NT2/D1 (cell line): Measurements from ENCODE around the gene MCOLN3.

Experiments
- SUZ12 ChIP-seq: IDR thresholded peaks from 2 replicates; pipeline ENCODE4 v1.6.1; 2011; ENCODE audit not compliant: insufficient read length, insufficient read depth; ENCODE audit errors: extremely low read depth
- ZNF274 ChIP-seq: IDR thresholded peaks from 2 replicates; pipeline ENCODE4 v1.6.1; 2011; ENCODE audit warnings: mild to moderate bottlenecking, low read depth, low read length

DNA sequence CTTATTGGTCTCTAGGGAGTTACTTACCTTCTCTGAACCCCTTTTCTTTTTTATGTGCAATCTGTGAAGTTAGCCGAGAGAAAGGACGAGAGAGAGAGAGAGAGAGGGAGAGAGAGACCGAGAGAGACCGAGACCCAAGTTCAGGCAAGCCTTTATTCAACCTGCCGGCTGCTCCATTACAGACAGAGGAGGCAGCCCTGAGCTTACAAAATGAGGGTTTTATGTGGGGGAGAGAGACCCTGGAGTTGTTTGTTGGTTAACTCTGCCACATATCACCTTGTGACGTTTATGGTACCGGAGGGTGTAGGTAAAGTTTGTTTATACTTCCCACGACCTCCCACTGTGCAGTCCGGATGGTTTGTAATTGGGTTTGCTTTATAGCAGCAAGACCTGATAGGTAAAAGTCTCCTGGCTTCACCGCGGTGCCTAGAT, 1.5 kb upstream of the MCOLN3 start:
- TF ChIP-seq SUZ12: no peak
- TF ChIP-seq ZNF274: no peak
